GM12873 (cell line): ENCODE measurements around the gene GALNT1.

ENCODE experiments used
- TF ChIP-seq, protein P1 (sequence below): IDR thresholded peaks from 2 replicates; pipeline ENCODE4 v1.5.1; 2012; ENCODE audit warnings: low read depth, mild to moderate bottlenecking, moderate library complexity, low read length, control low read depth; ENCODE audit not compliant: insufficient read depth; ENCODE audit errors: missing control alignments

Gene GALNT1

DNA sequence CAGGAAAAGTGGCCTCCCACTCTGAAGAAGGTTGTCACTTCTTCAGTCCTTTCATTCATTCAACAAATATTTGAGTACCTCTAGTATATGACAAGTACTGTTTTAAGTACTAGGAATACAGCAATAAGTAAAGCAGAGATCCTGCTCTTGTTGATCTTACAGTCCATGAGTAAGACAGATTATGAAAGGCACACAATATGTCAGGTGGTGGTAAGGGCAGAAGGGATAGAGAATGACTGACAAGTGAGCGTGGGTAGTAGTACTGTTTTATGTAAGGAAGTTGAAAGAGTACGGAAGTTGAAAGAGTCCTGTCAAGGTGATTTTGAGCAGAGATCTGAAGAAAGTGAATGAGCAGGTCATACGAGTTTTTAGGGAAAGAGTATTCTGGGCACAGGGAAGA, 111.3 kb downstream of the GALNT1 start:
- TF ChIP-seq, protein P1, sequence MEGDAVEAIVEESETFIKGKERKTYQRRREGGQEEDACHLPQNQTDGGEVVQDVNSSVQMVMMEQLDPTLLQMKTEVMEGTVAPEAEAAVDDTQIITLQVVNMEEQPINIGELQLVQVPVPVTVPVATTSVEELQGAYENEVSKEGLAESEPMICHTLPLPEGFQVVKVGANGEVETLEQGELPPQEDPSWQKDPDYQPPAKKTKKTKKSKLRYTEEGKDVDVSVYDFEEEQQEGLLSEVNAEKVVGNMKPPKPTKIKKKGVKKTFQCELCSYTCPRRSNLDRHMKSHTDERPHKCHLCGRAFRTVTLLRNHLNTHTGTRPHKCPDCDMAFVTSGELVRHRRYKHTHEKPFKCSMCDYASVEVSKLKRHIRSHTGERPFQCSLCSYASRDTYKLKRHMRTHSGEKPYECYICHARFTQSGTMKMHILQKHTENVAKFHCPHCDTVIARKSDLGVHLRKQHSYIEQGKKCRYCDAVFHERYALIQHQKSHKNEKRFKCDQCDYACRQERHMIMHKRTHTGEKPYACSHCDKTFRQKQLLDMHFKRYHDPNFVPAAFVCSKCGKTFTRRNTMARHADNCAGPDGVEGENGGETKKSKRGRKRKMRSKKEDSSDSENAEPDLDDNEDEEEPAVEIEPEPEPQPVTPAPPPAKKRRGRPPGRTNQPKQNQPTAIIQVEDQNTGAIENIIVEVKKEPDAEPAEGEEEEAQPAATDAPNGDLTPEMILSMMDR, result no peak

- TF ChIP-seq, protein P1, result no peak
Observed at GRCh38 chr18:35693829-35694228, 112.3 kb downstream of the GALNT1 start.

GRCh38 chr18:35694808-35695207, 113.3 kb downstream of the GALNT1 start:
- TF ChIP-seq, protein P1, result no peak

DNA sequence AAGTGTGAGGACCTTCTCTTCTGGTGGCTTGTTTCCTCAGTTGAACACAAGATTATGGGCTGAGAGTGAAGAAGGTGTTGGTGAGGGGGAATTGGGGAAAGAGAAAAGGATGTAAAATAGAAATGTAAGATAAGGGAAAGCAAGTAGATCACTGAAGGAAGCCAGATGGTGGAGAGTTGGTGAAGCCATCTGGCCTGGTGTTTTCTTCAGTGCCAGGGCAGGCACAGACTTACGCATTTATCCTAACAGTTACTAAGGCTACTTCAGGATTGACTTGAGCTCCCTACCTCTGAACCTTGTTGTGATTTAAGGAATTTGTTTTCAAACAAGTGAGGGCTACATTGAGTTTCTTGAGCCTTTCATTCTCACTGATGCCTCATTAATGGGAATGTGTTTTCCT, 113.8 kb downstream of the GALNT1 start:
- TF ChIP-seq, protein P1, result no peak

GRCh38 chr18:35695803-35696202, 114.3 kb downstream of the GALNT1 start:
- TF ChIP-seq, protein P1, result no peak

DNA sequence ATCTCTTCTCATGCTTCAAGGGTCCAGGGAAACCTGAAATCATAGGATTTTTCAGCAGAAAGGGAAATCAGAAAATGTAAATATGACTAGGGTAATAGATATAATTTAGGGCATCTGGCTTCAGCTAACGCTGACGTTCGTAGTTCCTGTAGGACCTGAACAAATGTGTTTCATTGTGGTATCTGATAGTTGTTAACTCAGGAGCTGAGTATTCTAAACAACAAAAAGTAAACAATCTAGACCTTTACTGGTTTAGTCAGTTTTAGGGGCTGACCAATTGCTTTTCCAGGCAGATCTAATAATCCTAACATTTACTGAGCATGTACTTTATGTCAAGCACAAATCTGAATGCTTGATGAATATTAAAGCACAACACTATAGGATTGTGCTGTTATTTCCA, 114.8 kb downstream of the GALNT1 start:
- TF ChIP-seq, protein P1, result no peak

DNA sequence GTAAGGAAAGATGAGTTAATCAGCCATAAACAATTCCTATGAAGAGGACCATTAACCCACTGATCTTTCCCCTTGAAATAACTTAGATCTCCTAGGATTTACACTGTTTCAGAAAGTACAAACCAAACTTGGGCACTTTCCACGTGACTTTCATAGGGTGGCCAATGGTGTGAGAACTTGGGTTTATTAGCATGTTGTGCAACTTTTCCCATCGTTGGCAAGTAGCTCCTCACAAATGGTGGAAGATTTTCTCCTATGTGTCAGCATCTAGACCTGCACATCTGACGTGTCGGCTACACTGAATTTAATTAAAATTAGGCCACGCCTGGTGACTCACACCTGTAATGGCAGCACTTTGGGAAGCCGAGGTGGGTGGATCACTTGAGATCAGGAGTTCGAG, 116.3 kb downstream of the GALNT1 start:
- TF ChIP-seq, protein P1, result no peak
